HepG2 (cell line): ENCODE data around the gene TUBG1. TPM values are rescaled to one million over a fixed set of nuclear protein-coding genes. Genes with fewer than 3 reads are reported as not detected.

Experiments used
- ATAC-seq: fragments of 200-7000 bp; cut with Tn5 transposase; 3 replicates; pipeline ENCODE4 v1.9.1; 2020; ENCODE audit warnings: mild to moderate bottlenecking, moderate library complexity
- BruUV-seq: library from RNA; stranded (reverse); fragments of 400-500 nt; replicated peaks from 2 replicates; lab custom pipeline; 2021; lab: Mats Ljungman, UMichigan
- CTCF ChIA-PET: fragments of 300-600 bp; formaldehyde crosslinking; extraction: SDS; loops from one replicate; lab custom pipeline; 2021; ENCODE audit warnings: low total read pairs, inconsistent platforms, low intra/inter-chr PET ratio; lab: Yijun Ruan, JAX
- POLR2A ChIA-PET: fragments of 350-600 bp; sonication (Branson Sonifier 250); formaldehyde crosslinking; loops from one replicate; lab custom pipeline; 2020; ENCODE audit warnings: antibody characterized with exemption, inconsistent platforms; lab: Yijun Ruan, JAX
- DNase-seq: peaks from one replicate; pipeline ENCODE4 v3.0.0-alpha.2; 2015; ENCODE audit warnings: low spot score
- FAIRE-seq: peaks from 3 replicates; lab custom pipeline; 2011; peaks lifted over from hg19 to GRCh38; lab: Jason Lieb, UNC
- H2AFZ ChIP-seq: one replicate; pipeline ENCODE4 v1.6.1; 2011; ENCODE audit warnings: low read length, inconsistent platforms
- H3K27ac ChIP-seq: fragments of 300-600 bp; 3 replicates; pipeline ENCODE4 v1.8.0; 2011; ENCODE audit warnings: mixed run types, mild to moderate bottlenecking, mixed read lengths, low read length, inconsistent platforms; ENCODE audit not compliant: insufficient read depth; ENCODE audit errors: extremely low read length
- H3K27me3 ChIP-seq, 2 experiments: fragments of 200-600 bp in 1 of 2; 2 replicates in 1 of 2; 3 replicates in 1 of 2; pipeline versions ENCODE4 v1.6.0 to v1.8.0; 2011; ENCODE audit warnings: low read length in 2 of 2, mild to moderate bottlenecking in 2 of 2, moderate library complexity in 2 of 2, inconsistent platforms in 1 of 2; ENCODE audit not compliant: insufficient read depth in 2 of 2, control insufficient read depth in 1 of 2
- H3K36me3 ChIP-seq, 2 experiments: fragments of 200-600 bp in 1 of 2; replicated peaks in 1 of 2; 2 replicates in 1 of 2; 3 replicates in 1 of 2; pipeline versions ENCODE4 v1.5.1 to v1.8.0; 2011; ENCODE audit warnings: low read length in 2 of 2, inconsistent platforms in 1 of 2; ENCODE audit not compliant: insufficient read depth in 2 of 2, control insufficient read depth in 1 of 2
- H3K4me1 ChIP-seq: 2 replicates; pipeline ENCODE4 v1.5.1; 2012; ENCODE audit warnings: low read length, inconsistent platforms; ENCODE audit not compliant: insufficient read depth
- H3K4me2 ChIP-seq: 2 replicates; pipeline ENCODE4 v1.6.0; 2011; ENCODE audit warnings: low read depth, low read length, inconsistent platforms
- H3K4me3 ChIP-seq, 3 experiments: fragments of 200-600 bp in 1 of 3; sonication (generic), shearing (Covaris generic) in 1 of 3; replicated peaks in 1 of 3; 2 replicates each; pipeline ENCODE4 v1.5.1; 2011 to 2016; ENCODE audit warnings: low read length in 3 of 3, inconsistent platforms in 2 of 3, low read depth in 2 of 3, mild to moderate bottlenecking in 2 of 3, control low read depth in 1 of 3, mixed read lengths in 1 of 3; ENCODE audit not compliant: insufficient read depth in 1 of 3
- H3K79me2 ChIP-seq: one replicate; pipeline ENCODE4 v1.6.1; 2011; ENCODE audit warnings: low read length, inconsistent platforms; ENCODE audit not compliant: insufficient read depth
- H3K9ac ChIP-seq: 2 replicates; pipeline ENCODE4 v1.6.0; 2011; ENCODE audit warnings: mild to moderate bottlenecking, low read depth, low read length, inconsistent platforms; ENCODE audit not compliant: insufficient read depth
- H3K9me3 ChIP-seq: 2 replicates; pipeline ENCODE4 v1.5.1; 2012; ENCODE audit warnings: mild to moderate bottlenecking, low read length
- H4K20me1 ChIP-seq: 2 replicates; pipeline ENCODE4 v1.6.0; 2011; ENCODE audit warnings: inconsistent platforms, mild to moderate bottlenecking, low read length, moderate library complexity; ENCODE audit not compliant: insufficient read depth
- IKZF4 ChIP-seq: sonication (generic); formaldehyde crosslinking; IDR thresholded peaks from 2 replicates; pipeline ENCODE4 v1.5.1; 2020; ENCODE audit warnings: borderline replicate concordance, mild to moderate bottlenecking, low read depth, missing genetic modification reagents; ENCODE audit errors: not compliant biosample characterization
- MAZ ChIP-seq, 2 experiments: sonication (generic) in 1 of 2; formaldehyde crosslinking in 1 of 2; IDR thresholded peaks; 2 replicates each; pipeline versions ENCODE4 v1.5.0 to v1.6.1; 2012 to 2020; ENCODE audit warnings: low read depth in 2 of 2, mild to moderate bottlenecking in 2 of 2, borderline replicate concordance in 1 of 2, improper control_type of control experiment in 1 of 2, low read length in 1 of 2, missing genetic modification reagents in 1 of 2, moderate library complexity in 1 of 2
- PCBP1 ChIP-seq: fragments of 200-400 bp; formaldehyde crosslinking; IDR thresholded peaks from 2 replicates; pipeline ENCODE4 v1.6.1; 2017; ENCODE audit warnings: mild to moderate bottlenecking, low read depth, low read length, borderline replicate concordance
- RBM22 ChIP-seq: fragments of 200-400 bp; formaldehyde crosslinking; optimal IDR thresholded peaks from 2 replicates; pipeline ENCODE3; 2017; ENCODE audit warnings: mild to moderate bottlenecking, low read length, moderate library complexity
- RBM39 ChIP-seq: fragments of 200-400 bp; formaldehyde crosslinking; IDR thresholded peaks from one replicate; pipeline ENCODE4 v1.6.1; 2018; ENCODE audit warnings: antibody characterized with exemption, mild to moderate bottlenecking, low read depth, low read length; ENCODE audit not compliant: poor library complexity, severe bottlenecking
- RXRB ChIP-seq: IDR thresholded peaks from 2 replicates; pipeline ENCODE4 v1.6.1; 2016; ENCODE audit warnings: borderline replicate concordance, missing genetic modification reagents, missing compliant biosample characterization
- TFDP2 ChIP-seq: sonication (generic); formaldehyde crosslinking; IDR thresholded peaks from 2 replicates; pipeline ENCODE4 v1.4.0; 2020; ENCODE audit warnings: missing genetic modification reagents
- TIGD3 ChIP-seq: sonication (generic); formaldehyde crosslinking; IDR thresholded peaks from 2 replicates; pipeline ENCODE4 v1.5.1; 2020; ENCODE audit warnings: mild to moderate bottlenecking, missing genetic modification reagents, borderline replicate concordance
- ZBTB38 ChIP-seq: sonication (generic); formaldehyde crosslinking; IDR thresholded peaks from 2 replicates; pipeline ENCODE4 v1.5.1; 2020; ENCODE audit warnings: mild to moderate bottlenecking, missing genetic modification reagents
- ZBTB39 ChIP-seq: sonication (generic); formaldehyde crosslinking; IDR thresholded peaks from 2 replicates; pipeline ENCODE4 v1.5.0; 2020; ENCODE audit warnings: missing genetic modification reagents
- ZNF253 ChIP-seq: sonication (generic); formaldehyde crosslinking; IDR thresholded peaks from 2 replicates; pipeline ENCODE4 v1.8.0; 2022; ENCODE audit warnings: mild to moderate bottlenecking, missing genetic modification reagents, borderline replicate concordance
- ZNF691 ChIP-seq: sonication (generic); formaldehyde crosslinking; IDR thresholded peaks from 2 replicates; pipeline ENCODE4 v1.4.0; 2020; ENCODE audit warnings: missing genetic modification reagents, low read depth, mild to moderate bottlenecking, borderline replicate concordance
- ZNF746 ChIP-seq: sonication (generic); formaldehyde crosslinking; IDR thresholded peaks from 2 replicates; pipeline ENCODE4 v1.8.0; 2022; ENCODE audit warnings: mild to moderate bottlenecking, missing genetic modification reagents
- WGBS: methylation state at CpG from one replicate; pipeline ENCODE4 v1.1.6; 2017; ENCODE audit warnings: low lambda C conversion rate; 5-methylcytosine and 5-hydroxymethylcytosine counted together
- in situ Hi-C: cut with HindIII; loops from 2 replicates; pipeline ENCODE4 v1.10.0; 2017; ENCODE audit warnings: low pct_unique_long_range_greater_than_20kb; ENCODE audit not compliant: extremely low pct_ligation_motif_present
- intact Hi-C: fragments of 100-400 bp; cut with micrococcal nuclease; formaldehyde crosslinking; loops from one replicate; pipeline ENCODE4 v1.10.0; 2022; ENCODE audit not compliant: unreplicated experiment
- polyA plus RNA-seq, 8 experiments: library from polyadenylated mRNA; depleted of rRNA in 3 of 8; stranded (reverse) in 7 of 8; unstranded in 1 of 8; fragments of >200 nt; fragmentation: Illumina TruSeq in 4 of 8; extraction: Trizol in 4 of 8; gene quantifications; 2 replicates each; pipeline versions ENCODE4 v1.2.1 to v1.2.3, GENCODE V29; 2011 to 2016; ENCODE audit warnings: low read depth in 4 of 8, missing spikeins in 1 of 8, mixed read lengths in 1 of 8; ENCODE audit not compliant: insufficient read depth in 1 of 8
- total RNA-seq, 5 experiments: library from RNA; depleted of rRNA; stranded (reverse); fragments of >200 nt; fragmentation: Illumina TruSeq; extraction: Trizol; gene quantifications; 2 replicates each; pipeline ENCODE4 v1.2.3, GENCODE V29; 2016; ENCODE audit warnings: low read depth in 1 of 5

Gene TUBG1
- total and polyA plus RNA-seq, 2 of the 13 experiments (the other 11 are each of a cell fraction or from before 2014, with no cell fraction given), result 74.1 to 137 TPM

GRCh38 chr17:42563950-42564349 lies 45.5 kb upstream of the TUBG1 start:
- BruUV-seq, result no TSS peak
- H3K9ac ChIP-seq, result peak overlapping the region; percentile 94
- H4K20me1 ChIP-seq, result no peaks in the 10 kb centered on the region
- intact Hi-C loops, result no loop called here
- peak overlapping the region; percentile 66 to 91 (median 79) for H3K4me3 ChIP-seq
- FAIRE-seq, result no peak
- H3K27ac ChIP-seq, result peak overlapping the region; percentile 91
- no peak for TF ChIP-seq MAZ (IDR thresholded peaks at IDR 0.05; ENCODE audit: borderline replicate concordance, low read depth, low read length)
- 0 out of 2 replicates have a peak, but pooled peaks have one; percentile 13 for TF ChIP-seq MAZ (CRISPR knock-in tag; IDR thresholded peaks at IDR 0.05; ENCODE audit: low read depth)
- TF ChIP-seq ZBTB39 (CRISPR knock-in tag), result no peak
- 0 out of 2 replicates have a peak, but pooled peaks have one; percentile 30 for TF ChIP-seq ZNF691 (CRISPR knock-in tag)
- peak; percentile 11 for TF ChIP-seq RBM22
- TF ChIP-seq IKZF4, result no peak
- peak; percentile 69; the same call in 1 of the 2 replicates for TF ChIP-seq ZBTB38 (CRISPR knock-in tag)
- 0 out of 2 replicates have a peak, but pooled peaks have one; percentile 50 for TF ChIP-seq PCBP1
- no peak for TF ChIP-seq RBM39
- TF ChIP-seq RXRB (CRISPR knock-in tag), result no peak
- 0 out of 2 replicates have a peak, but pooled peaks have one; percentile 63 for TF ChIP-seq ZNF253 (CRISPR knock-in tag)
- no peak for TF ChIP-seq TFDP2
- 0 out of 2 replicates have a peak, but pooled peaks have one; percentile 15 for TF ChIP-seq TIGD3 (CRISPR knock-in tag)
- TF ChIP-seq ZNF746 (CRISPR knock-in tag), result 0 out of 2 replicates have a peak, but pooled peaks have one; percentile 58
- ChIA-PET CTCF (no interaction called here), POLR2A (interaction anchor here (0.7 to 8.5 kb wide), 13 partner anchors 11 to 260 kb away, joined by 3 to 128 read pairs (median 11); partner anchors contain the start of genes BECN1, CNTD1, COA3 and HSD17B1)
- in situ Hi-C loops, result no loop called here
- no peak overlapping the region for H2AFZ ChIP-seq
- H3K4me1 ChIP-seq, result peaks cover 69% of the 10 kb centered on the region
- peaks cover 16 to 32% of the 10 kb centered on the region in 2 experiments for H3K36me3 ChIP-seq
- no peak for ATAC-seq
- no peak for DNase-seq
- WGBS, result 91% methylated on average over 9 of the region's 9 CpGs
- no peaks in the 10 kb centered on the region; a peak in 1 of 5 replicates for H3K27me3 ChIP-seq
- no peaks in the 10 kb centered on the region for H3K9me3 ChIP-seq
- peak overlapping the region; percentile 82 for H3K4me2 ChIP-seq
- peaks cover 42% of the 10 kb centered on the region for H3K79me2 ChIP-seq
